HG03135 (cell line): Measurements from ENCODE around the gene SLC19A1.

Experiments
- ATAC-seq: cut with Tn5 transposase; IDR thresholded peaks from one replicate; pipeline ENCODE4 v1.9.1; 2021; ENCODE audit warnings: mild to moderate bottlenecking, moderate library complexity; ENCODE audit not compliant: unreplicated experiment

The SLC19A1 gene

GRCh38 chr21:45558044-45558721 lies 15.9 kb upstream of the SLC19A1 start:
- no peak for ATAC-seq

GRCh38 chr21:45557616-45558043 lies 15.4 kb upstream of the SLC19A1 start:
- no peak for ATAC-seq

GRCh38 chr21:45556645-45557615 lies 14.7 kb upstream of the SLC19A1 start:
- ATAC-seq = no peak

GRCh38 chr21:45556302-45556644 lies 14.0 kb upstream of the SLC19A1 start:
- no peak for ATAC-seq

GRCh38 chr21:45555557-45556301 lies 13.5 kb upstream of the SLC19A1 start:
- no peak for ATAC-seq

GRCh38 chr21:45555251-45555556 lies 13.0 kb upstream of the SLC19A1 start:
- no peak for ATAC-seq

GRCh38 chr21:45554477-45555175 lies 12.4 kb upstream of the SLC19A1 start:
- ATAC-seq = peak; percentile 55

GRCh38 chr21:45552696-45553391 lies 10.6 kb upstream of the SLC19A1 start:
- no peak for ATAC-seq

GRCh38 chr21:45551783-45552695 lies 9.8 kb upstream of the SLC19A1 start:
- ATAC-seq = no peak

- ATAC-seq = no peak
Measured at GRCh38 chr21:45551316-45551715, 9.1 kb upstream of the SLC19A1 start.

- ATAC-seq = no peak
Measured at GRCh38 chr21:45550522-45551210, 8.4 kb upstream of the SLC19A1 start.

- no peak for ATAC-seq
Measured at GRCh38 chr21:45549626-45550463, 7.6 kb upstream of the SLC19A1 start.

- no peak for ATAC-seq
Measured at GRCh38 chr21:45548711-45549491, 6.7 kb upstream of the SLC19A1 start.

GRCh38 chr21:45547545-45547900 lies 5.3 kb upstream of the SLC19A1 start:
- no peak for ATAC-seq

GRCh38 chr21:45546636-45547544 lies 4.7 kb upstream of the SLC19A1 start:
- ATAC-seq = no peak
